Panc1 (cell line): Measurements from ENCODE around the gene TRAF6.

ENCODE experiments used
- CTCF ChIP-seq: fragments of 450-650 bp; IDR thresholded peaks from 2 replicates; pipeline ENCODE4 v1.5.1; 2017; ENCODE audit warnings: mild to moderate bottlenecking
- POLR2AphosphoS5 ChIP-seq: IDR thresholded peaks from 2 replicates; pipeline ENCODE4 v1.6.1; 2012; ENCODE audit warnings: mild to moderate bottlenecking, low read depth, low read length, moderate library complexity
- REST ChIP-seq, 2 experiments: IDR thresholded peaks; 2 replicates each; pipeline ENCODE4 v1.6.1; 2011 to 2012; ENCODE audit warnings: low read depth in 2 of 2, control low read depth in 1 of 2, low read length in 1 of 2, mild to moderate bottlenecking in 1 of 2, moderate library complexity in 1 of 2; ENCODE audit not compliant: insufficient read depth in 1 of 2
- TCF7L2 ChIP-seq: IDR thresholded peaks from 2 replicates; pipeline ENCODE4 v1.6.1; 2011; ENCODE audit warnings: mild to moderate bottlenecking, low read depth, low read length, inconsistent platforms

- no peak for TF ChIP-seq CTCF
- no peak for TF ChIP-seq TCF7L2
- TF ChIP-seq REST (IDR thresholded peaks at IDR 0.05; ENCODE audit: insufficient read depth in 1 of 2, low read depth in 2 of 2, low read length in 1 of 2), result no peak
- TF ChIP-seq POLR2AphosphoS5, result no peak
Measured at GRCh38 chr11:36464720-36465119, 45.4 kb downstream of the TRAF6 start.
